HEK293T (cell line): ENCODE results near the gene MBNL2.

Source experiments
- CTBP1 ChIP-seq: fragments of 450-650 bp; IDR thresholded peaks from 2 replicates; pipeline ENCODE4 v1.6.1; 2016; ENCODE audit warnings: borderline replicate concordance
- FOXA1 ChIP-seq: fragments of 450-650 bp; IDR thresholded peaks from 2 replicates; pipeline ENCODE4 v1.6.1; 2016; ENCODE audit warnings: mild to moderate bottlenecking
- LEF1 ChIP-seq: fragments of 450-650 bp; IDR thresholded peaks from 2 replicates; pipeline ENCODE4 v1.6.1; 2017; ENCODE audit warnings: mild to moderate bottlenecking, borderline replicate concordance
- NFRKB ChIP-seq: fragments of 450-650 bp; IDR thresholded peaks from 2 replicates; pipeline ENCODE4 v1.6.1; 2016; ENCODE audit warnings: mild to moderate bottlenecking, moderate library complexity
- SUZ12 ChIP-seq: fragments of 450-650 bp; IDR thresholded peaks from 2 replicates; pipeline ENCODE4 v1.6.1; 2016; ENCODE audit warnings: mild to moderate bottlenecking

GRCh38 chr13:97273341-97273831, 51.3 kb downstream of the MBNL2 start:
- no peak for TF ChIP-seq SUZ12
- no peak for TF ChIP-seq FOXA1
- TF ChIP-seq LEF1 = no peak
- TF ChIP-seq NFRKB = no peak
- no peak for TF ChIP-seq CTBP1
